ENCODE measurements around the gene SH2D4B. TPM values are rescaled to one million over a fixed set of nuclear protein-coding genes. Genes with fewer than 3 reads are reported as not detected.
A peak's percentile ranks its signal among the peaks of the same experiment; 100 is the strongest.

SH2D4B gene
- total RNA-seq, 1 experiment from 2014 or later: 0.10 TPM

DNA sequence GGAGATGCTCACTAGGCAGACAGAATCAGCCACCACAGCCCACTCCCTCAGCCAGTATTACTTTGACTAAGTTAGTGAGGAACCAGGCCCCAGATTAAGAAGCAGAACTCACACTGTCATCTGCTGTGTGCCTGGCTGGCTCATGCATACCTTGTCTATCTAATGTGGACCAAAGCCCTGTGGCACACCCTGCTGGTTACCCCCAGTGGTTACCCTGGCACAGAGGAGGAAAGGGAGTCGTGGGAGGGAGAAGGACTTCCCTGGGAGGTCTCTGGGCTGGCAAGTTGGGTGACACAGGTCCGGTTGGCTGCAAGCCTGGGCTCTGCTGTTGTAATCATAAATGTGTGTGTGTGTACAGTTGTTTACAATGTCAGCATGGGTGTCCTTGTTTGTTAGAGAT, 7.5 kb upstream of the SH2D4B start:
- Histone ChIP-seq H3K4me1 (ENCODE audit: control insufficient read depth, insufficient read depth, low read length) (no peaks in the 10 kb centered on the region), H3K9me3 (ENCODE audit: control insufficient read depth, insufficient read depth, low read depth, low read length) (no peaks in the 10 kb centered on the region), H3K27me3 (ENCODE audit: control insufficient read depth, insufficient read depth, low read length) (no peaks in the 10 kb centered on the region; the same call in 1 of the 2 replicates), H3K36me3 (ENCODE audit: control insufficient read depth, insufficient read depth, low read length) (no peaks in the 10 kb centered on the region), H3K27ac (ENCODE audit: low read length) (no peak overlapping the region), H3K4me3 (ENCODE audit: low read depth in 2 of 2, low read length in 2 of 2) (no peak overlapping the region)
- no TSS peak for BruUV-seq (replicated peaks)
- DNase-seq (ENCODE audit: low read depth, low spot score) (no peak), ATAC-seq (peak; percentile 81)
- intact Hi-C loops (cut with micrococcal nuclease; ENCODE audit: unreplicated experiment): no loop called here
- POLR2A ChIA-PET: no interaction called here
- TF ChIP-seq, protein P1, sequence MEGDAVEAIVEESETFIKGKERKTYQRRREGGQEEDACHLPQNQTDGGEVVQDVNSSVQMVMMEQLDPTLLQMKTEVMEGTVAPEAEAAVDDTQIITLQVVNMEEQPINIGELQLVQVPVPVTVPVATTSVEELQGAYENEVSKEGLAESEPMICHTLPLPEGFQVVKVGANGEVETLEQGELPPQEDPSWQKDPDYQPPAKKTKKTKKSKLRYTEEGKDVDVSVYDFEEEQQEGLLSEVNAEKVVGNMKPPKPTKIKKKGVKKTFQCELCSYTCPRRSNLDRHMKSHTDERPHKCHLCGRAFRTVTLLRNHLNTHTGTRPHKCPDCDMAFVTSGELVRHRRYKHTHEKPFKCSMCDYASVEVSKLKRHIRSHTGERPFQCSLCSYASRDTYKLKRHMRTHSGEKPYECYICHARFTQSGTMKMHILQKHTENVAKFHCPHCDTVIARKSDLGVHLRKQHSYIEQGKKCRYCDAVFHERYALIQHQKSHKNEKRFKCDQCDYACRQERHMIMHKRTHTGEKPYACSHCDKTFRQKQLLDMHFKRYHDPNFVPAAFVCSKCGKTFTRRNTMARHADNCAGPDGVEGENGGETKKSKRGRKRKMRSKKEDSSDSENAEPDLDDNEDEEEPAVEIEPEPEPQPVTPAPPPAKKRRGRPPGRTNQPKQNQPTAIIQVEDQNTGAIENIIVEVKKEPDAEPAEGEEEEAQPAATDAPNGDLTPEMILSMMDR (IDR thresholded peaks at IDR 0.05): no peak
- TF ChIP-seq REST (IDR thresholded peaks at IDR 0.05; ENCODE audit: insufficient read depth in 1 of 2, low read depth in 2 of 2, low read length in 1 of 2) (no peak), TCF7L2 (IDR thresholded peaks at IDR 0.05; ENCODE audit: low read depth, low read length) (no peak), POLR2AphosphoS5 (IDR thresholded peaks at IDR 0.05; ENCODE audit: low read depth, low read length) (no peak), SIN3A (IDR thresholded peaks at IDR 0.05; ENCODE audit: borderline replicate concordance, insufficient read depth, low read depth, low read length) (no peak)
- CTCF ChIA-PET: no interaction called here
- in situ Hi-C loops (cut with HindIII; ENCODE audit: low pct_unique_long_range_greater_than_20kb, low sequenced_read_pairs): no loop called here

- ChIA-PET CTCF (no interaction called here), POLR2A (no interaction called here)
- Histone ChIP-seq H3K4me3 (ENCODE audit: low read depth in 2 of 2, low read length in 2 of 2) (no peak overlapping the region), H3K9me3 (ENCODE audit: control insufficient read depth, insufficient read depth, low read depth, low read length) (no peaks in the 10 kb centered on the region), H3K36me3 (ENCODE audit: control insufficient read depth, insufficient read depth, low read length) (no peaks in the 10 kb centered on the region), H3K4me1 (ENCODE audit: control insufficient read depth, insufficient read depth, low read length) (no peaks in the 10 kb centered on the region), H3K27me3 (ENCODE audit: control insufficient read depth, insufficient read depth, low read length) (no peaks in the 10 kb centered on the region; the same call in 1 of the 2 replicates), H3K27ac (ENCODE audit: low read length) (no peak overlapping the region)
- no peak for ATAC-seq
- no peak for DNase-seq (ENCODE audit: low read depth, low spot score)
- no TSS peak for BruUV-seq (replicated peaks)
- in situ Hi-C loops (cut with HindIII; ENCODE audit: low pct_unique_long_range_greater_than_20kb, low sequenced_read_pairs) (no loop called here), intact Hi-C loops (cut with micrococcal nuclease; ENCODE audit: unreplicated experiment) (no loop called here)
- TF ChIP-seq POLR2AphosphoS5 (IDR thresholded peaks at IDR 0.05; ENCODE audit: low read depth, low read length) (no peak), TCF7L2 (IDR thresholded peaks at IDR 0.05; ENCODE audit: low read depth, low read length) (no peak), SIN3A (IDR thresholded peaks at IDR 0.05; ENCODE audit: borderline replicate concordance, insufficient read depth, low read depth, low read length) (no peak), REST (IDR thresholded peaks at IDR 0.05; ENCODE audit: insufficient read depth in 1 of 2, low read depth in 2 of 2, low read length in 1 of 2) (no peak)
- TF ChIP-seq, protein P1 (IDR thresholded peaks at IDR 0.05): no peak
These were observed 6.9 kb upstream of the SH2D4B start for GRCh38 chr10:80530816-80531215.
